GM10847 (cell line): Measurements from ENCODE around the gene BZW1.

ENCODE experiments used
- POLR2A ChIP-seq: IDR thresholded peaks from 2 replicates; pipeline ENCODE4 v1.6.1; 2011; ENCODE audit not compliant: insufficient read length; ENCODE audit errors: extremely low read depth

Gene BZW1

DNA sequence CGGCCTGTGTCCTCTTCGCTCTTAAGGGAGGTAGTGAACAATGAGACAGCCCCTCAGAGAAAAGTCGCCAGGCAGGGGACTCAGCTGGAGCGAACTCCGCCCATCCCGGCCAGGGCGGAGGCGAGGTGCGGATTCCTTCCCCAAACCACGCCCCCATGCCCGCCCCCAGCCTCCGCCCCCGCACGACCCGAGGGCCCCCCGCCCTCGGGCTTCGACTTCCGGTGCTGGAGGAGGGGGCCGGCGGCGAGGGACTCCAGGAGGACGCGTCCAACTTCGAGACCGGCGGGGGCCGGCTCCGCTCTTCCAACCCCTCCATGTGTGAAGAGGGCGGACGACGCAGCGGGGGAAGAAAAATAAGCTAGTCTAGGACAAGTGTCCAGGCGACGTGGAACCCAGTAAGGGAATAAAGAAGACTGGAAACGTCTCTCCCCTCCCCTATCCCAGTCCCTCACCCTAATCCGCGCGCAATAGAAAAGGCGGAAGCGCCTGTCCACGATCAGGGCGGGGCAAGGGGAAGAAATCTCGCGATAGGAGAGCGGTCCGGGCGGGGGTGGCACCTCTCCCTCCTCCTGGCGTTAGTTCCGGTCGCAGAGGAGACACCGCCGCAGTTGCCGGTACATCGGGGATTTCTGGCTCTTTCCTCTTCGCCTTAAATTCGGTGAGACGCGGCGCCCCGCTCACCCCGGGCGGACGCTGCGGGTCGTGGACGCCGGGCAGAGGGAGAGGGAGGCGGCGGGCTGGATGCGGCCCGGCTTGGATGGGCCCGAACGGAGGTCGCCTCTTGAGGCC is at the start of gene BZW1:
BZW1 (plus strand) TSS at position 578 of the 789 bp plus-strand sequence. CDS start 1,308 bp downstream, outside the sequence.
- peak; percentile 82 for TF ChIP-seq POLR2A

DNA sequence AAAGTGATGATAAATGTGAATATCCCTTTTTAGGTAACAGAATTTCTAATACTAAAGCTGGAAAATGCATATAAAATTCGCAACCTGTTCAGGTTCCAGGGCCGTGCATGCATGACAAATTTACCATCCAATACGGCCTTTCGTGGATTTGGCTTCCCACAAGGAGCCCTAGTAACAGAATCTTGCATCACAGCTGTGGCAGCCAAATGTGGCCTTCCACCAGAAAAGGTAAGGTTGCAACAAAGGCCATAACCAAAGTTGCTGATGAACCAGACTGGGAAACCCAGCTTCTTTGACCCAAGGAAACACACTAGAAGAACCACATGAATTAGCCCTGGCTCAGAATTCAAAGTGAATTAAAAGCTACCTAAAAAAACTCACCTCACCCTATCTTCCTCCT is 49.6 kb upstream of the BZW1 start:
- no peak for TF ChIP-seq POLR2A

DNA sequence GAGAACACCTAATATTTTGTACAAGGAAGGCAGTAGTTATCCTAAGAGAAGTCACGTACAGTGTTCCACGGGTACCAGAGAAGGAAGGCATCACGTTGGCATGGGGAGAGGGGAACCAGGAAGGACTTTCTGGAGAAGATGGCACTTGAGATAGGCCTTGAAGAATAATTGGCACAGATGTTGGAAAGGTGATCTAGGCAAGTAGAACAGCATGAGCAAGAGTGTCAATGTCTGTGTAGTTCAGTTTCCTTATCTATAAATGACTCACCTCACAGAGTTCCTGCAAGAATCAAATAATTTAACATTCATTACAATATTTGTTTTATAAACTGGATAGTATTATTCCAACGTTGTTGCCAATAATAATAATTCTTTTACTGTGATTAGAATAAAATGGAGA is 48.3 kb upstream of the BZW1 start:
- TF ChIP-seq POLR2A = no peak

DNA sequence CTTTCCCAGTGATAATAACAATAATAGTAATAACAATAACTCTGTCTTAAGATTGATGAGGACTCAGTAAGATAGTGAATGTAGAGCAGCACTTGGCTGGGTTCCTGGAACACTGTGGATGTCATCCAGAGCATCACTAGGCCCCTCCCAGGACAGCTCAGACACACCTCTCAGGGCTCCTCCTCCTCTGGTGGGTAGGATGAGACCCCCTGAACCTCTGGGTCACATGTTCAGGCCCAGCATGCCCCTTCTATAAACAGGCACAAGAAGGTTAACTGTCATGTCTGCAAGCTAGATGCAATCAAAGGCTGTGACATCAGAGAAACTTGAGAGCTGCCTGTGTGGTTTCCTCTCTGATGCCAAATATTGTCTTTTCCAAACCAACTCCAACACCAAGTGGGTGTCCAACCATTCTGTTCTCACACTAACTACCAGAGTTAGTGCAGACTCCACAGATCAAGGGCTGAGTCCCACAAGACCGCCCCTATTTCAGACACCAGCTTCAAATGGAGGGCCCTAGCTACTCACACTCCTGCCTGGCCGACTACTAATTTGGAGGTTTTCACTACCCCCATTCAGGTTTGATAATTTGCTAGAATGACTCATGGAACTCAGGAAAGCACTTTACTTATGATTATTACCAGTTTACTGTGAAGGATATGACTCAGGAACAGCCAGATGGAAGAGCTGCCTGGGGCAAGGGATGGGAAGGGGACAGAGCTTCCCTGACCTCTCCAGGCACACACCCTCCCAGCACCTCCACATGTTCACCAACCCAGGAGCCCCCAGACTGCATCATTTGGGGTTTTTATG is 46.4 kb upstream of the BZW1 start:
- no peak for TF ChIP-seq POLR2A

DNA sequence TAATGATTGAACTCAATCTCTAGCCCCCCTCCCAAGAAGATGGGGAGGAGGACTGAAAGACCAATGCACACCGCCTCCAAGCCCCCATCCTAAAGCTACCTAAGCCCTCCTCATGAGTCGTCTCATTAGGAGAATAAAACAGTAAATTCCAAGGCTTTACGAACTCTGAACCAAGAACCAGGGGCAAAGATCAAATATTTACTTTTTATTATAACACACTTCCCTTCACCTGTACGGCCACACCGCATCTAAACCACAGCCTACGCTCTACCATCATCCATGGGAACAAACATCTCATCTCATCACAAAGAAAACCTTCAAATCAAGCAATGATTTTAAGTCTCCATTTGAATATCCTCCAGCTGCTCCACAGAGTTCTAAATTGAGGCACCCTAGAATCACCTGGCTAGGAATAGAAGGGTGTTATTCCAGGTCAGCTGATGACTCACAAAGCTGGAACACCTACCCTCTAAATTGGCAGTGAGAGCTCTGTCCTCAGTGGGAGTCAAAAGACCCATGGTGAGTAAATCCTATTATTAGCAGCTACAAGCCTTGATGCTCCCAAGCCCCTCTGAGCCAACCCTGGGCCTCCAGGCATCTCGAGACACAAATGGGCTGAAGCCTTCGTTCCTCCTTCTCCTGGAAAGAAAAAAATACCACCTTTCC is 45.6 kb upstream of the BZW1 start:
- no peak for TF ChIP-seq POLR2A

DNA sequence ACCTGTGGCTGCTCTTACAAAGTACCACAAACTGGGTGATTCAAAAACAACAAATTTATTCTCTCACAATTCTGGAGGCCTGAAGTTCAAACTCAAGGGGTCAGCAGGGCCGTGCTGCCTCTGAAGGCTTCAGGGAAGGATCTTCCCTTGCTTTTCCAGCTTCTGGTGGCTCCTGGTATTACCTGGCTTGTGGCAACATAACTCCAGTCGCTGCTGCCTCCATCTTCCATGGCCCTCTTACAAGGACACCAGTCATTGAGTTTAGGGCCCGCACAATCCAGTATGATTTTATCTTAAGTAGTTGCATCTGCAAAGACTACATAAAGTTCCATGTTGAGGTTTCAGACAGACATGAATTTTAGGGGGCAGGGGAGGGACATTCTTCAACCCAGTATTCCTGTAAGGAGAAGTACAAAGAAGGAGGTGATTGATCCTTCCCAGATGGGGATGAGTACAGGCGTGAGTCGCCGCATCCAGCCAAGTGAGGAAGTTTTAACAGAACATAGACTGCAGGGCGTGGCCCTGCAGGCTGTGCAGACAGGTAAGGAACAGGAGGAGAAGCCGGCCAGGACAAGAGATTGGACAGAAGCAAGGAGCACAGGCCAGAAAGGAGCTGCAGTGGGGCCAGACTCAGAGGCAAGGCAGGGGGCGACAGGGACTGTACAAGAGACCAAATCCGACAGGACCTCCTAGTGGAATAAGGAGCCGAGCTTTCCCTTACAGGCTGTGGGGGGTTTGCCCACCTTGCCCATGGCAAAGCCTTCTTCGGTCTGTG is 44.4 kb upstream of the BZW1 start:
- no peak for TF ChIP-seq POLR2A

DNA sequence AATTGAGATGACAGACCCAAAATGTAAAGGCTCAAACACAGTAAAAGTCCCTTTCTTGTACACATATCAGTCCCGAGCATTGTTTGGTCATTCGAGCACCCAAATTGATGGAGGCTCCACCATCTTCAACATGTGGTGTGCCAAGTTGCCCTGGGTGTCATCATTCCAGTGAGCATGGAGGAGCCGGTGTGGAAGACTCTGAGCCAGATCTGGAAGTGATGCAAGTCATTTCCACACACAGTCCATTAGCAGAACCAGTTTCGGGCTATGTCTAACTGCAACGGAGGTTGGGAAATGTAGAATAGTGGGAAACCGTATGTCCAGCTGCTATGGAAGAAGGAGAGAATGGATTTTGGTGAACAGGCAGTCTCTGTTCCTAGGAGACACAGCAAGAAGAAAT is 40.9 kb upstream of the BZW1 start:
- TF ChIP-seq POLR2A = no peak

DNA sequence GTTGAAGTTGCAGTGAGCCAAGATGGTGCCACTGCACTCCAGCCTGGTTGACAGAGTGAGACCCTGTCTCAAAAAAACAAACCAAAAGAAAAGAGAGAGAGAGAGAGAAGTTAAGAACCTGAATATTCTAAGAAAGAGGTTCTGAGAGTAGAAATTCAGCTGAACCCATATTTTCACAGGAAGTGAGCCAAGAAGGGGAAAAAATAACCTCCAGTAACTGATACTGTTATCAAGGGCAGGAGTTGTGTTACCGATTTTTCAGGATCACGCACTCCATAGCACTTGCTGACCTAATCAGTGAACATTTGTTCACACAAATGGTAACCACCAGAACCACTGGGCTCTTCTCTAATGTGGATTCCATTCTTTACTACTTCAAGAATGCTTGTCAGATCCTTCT is 39.1 kb upstream of the BZW1 start:
- TF ChIP-seq POLR2A = no peak

DNA sequence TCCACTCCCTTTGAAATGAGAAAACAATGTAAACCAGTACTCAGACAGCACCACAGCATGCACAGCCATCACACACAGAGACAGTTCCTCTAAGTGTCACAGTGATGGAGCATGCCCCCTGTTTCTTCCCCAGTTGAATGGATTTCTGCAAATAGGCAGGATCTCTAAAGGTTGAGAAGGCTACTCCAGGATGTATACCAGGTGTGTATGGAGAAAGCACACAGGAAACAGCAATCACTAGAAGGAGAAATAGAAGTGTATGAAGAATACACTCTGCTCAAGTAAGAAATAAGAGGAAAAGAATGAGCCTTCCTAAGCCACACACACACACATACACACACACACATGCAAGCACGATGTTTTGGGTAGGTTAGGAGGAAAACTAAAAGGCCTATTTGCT is 38.6 kb upstream of the BZW1 start:
- TF ChIP-seq POLR2A = no peak

DNA sequence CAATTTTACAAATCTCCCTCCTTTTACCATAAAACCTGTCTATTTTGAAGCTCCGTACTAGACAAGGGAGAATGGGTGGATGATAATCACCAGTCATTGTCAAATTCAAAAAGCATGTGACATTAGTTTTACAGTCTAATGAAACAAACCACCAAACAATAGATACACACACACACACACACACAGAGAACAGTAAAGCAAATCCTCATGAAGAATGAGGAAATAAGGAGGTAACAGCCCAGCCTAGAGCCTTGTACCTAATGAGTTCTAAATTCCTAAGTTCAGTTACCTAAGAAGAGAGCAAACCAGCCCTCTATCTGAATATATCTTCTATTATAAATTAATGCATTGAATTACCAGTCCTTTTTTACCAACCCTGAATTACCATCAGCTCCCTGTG is 36.8 kb upstream of the BZW1 start:
- no peak for TF ChIP-seq POLR2A

DNA sequence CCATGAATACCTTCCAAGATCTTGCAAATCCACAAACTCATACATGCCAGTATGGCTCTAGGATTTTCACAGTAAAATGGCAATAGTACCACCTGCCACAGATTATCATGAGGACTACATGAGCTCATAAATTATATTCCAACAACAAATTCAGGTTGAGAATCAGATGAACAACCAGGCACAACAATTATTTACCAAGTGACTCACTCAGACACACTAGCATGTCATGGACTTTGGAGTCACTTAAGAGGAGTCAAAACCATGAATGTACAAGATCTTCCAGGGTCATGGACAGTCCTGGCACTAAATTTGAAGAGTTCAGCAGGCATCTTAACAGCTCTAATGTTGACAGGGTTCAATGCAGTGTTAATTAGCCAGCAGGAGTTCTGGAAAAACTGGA is 34.4 kb upstream of the BZW1 start:
- TF ChIP-seq POLR2A = no peak

DNA sequence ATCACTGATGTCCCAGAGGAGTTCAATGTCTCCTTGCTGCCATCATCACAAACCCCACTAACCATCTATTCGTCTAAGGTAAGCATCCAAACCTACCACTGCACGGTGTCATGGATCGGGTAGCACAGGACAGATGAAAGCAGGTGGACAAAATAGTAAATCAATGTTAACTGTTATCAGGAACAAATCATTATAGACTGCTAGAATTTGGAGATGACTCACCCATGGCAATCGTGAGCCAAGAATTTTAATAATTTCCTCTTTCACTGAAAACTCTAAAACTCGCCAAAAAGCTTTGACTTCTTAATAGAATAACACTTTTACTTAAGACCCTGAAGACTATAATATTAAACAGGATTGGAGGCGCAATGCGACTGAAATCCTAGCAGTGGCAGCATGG is 33.7 kb upstream of the BZW1 start:
- no peak for TF ChIP-seq POLR2A

DNA sequence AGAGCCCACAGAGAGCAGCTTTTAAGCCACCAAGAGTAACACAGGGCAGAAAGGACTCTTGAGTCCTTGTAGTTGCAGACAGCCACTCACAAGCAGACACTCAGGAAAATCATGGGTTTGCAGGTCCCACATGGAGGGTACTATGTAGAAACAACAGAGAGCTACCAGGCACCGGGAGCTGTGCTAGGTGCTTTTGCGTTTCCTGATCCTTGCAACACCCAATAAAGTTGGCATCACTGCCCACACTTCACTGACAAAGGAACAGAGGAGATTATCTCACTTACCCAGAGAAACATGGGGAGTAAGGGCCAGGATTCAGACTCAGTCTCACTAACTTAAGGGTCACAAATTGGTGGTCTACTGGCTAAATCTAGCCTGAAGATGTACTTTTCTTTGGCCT is 32.5 kb upstream of the BZW1 start:
- TF ChIP-seq POLR2A = no peak

DNA sequence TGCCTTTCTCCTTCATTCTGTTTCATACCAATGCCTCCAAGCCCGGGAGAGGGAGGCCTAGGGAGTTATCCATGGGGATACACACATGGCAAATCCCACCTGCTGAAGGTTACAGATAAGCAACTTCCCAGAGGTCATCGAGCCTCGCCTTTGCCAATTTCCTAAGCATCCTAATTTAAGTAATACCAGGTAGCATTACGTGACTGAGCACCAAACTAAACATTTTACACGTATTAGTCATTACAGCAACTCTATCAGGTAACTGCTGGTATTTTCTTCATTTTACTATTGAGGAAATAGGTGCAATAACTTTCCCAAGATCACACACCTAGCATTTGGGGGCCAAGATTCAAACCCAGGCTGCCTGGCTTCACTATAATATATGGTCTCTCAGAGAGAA is 30.1 kb upstream of the BZW1 start:
- TF ChIP-seq POLR2A = no peak

DNA sequence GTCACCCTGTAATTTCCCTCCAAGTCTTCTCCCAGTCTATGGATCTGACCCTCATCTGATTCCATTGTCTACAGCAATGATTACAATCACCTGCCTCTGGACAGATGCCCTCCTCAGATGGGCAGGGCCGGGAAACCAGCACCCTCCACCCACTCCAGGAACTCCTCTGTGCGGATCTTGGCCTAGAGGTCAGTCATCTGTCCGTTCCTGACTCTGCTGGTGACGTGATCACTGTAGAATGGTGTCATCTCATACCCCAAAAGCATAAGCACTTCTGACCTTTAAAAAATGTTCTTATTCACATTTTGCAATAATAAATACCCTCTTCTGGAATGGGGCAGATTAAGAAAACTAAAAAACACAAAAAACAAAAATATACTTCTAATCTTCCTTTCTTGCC is 29.5 kb upstream of the BZW1 start:
- TF ChIP-seq POLR2A = no peak
